Lung (tissue), 12 donors: ENCODE data around the gene FAM3A. TPM values are rescaled to one million over a fixed set of nuclear protein-coding genes. Genes with fewer than 3 reads are reported as not detected.

Experiments used
- ATAC-seq: fragments of 200-7000 bp; cut with Tn5 transposase; one replicate; pipeline ENCODE4 v1.9.1; 2020; ENCODE audit warnings: moderate number of reproducible peaks; ENCODE audit not compliant: insufficient read depth, low FRiP score
- DNase-seq, 3 donors: peaks; one replicate each; pipeline ENCODE4 v3.0.0-alpha.2; 2013 to 2017
- H3K27ac ChIP-seq, 2 donors: one replicate each; pipeline ENCODE4 v1.5.1; 2013; ENCODE audit warnings: mild to moderate bottlenecking in 2 of 2, moderate library complexity in 2 of 2, control low read depth in 1 of 2, inconsistent platforms in 1 of 2, low read depth in 1 of 2, low read length in 1 of 2
- H3K27me3 ChIP-seq, 3 donors: one replicate each; pipeline ENCODE4 v1.5.1; 2013; ENCODE audit warnings: low read length in 2 of 3; ENCODE audit not compliant: control insufficient read depth in 3 of 3, insufficient read depth in 3 of 3
- H3K36me3 ChIP-seq, 4 donors: one replicate each; pipeline ENCODE4 v1.5.1; 2013; ENCODE audit warnings: low read length in 4 of 4, mild to moderate bottlenecking in 1 of 4, moderate library complexity in 1 of 4; ENCODE audit not compliant: control insufficient read depth in 4 of 4, insufficient read depth in 4 of 4
- H3K4me1 ChIP-seq, 5 donors: one replicate each; pipeline ENCODE4 v1.5.1; 2013; ENCODE audit warnings: low read length in 5 of 5, mild to moderate bottlenecking in 2 of 5, moderate library complexity in 1 of 5; ENCODE audit not compliant: control insufficient read depth in 5 of 5, insufficient read depth in 5 of 5
- H3K4me3 ChIP-seq: one replicate; pipeline ENCODE4 v1.5.1; 2013; ENCODE audit warnings: mild to moderate bottlenecking, control low read depth, moderate library complexity
- H3K9ac ChIP-seq, 2 donors: one replicate each; pipeline ENCODE4 v1.5.1; 2013; ENCODE audit warnings: low read length in 2 of 2, control low read depth in 1 of 2; ENCODE audit not compliant: insufficient read depth in 1 of 2
- H3K9me3 ChIP-seq, 4 donors: one replicate each; pipeline ENCODE4 v1.5.1; 2013; ENCODE audit warnings: low read length in 3 of 4, mild to moderate bottlenecking in 1 of 4, moderate library complexity in 1 of 4; ENCODE audit not compliant: control insufficient read depth in 4 of 4, insufficient read depth in 3 of 4
- WGBS, 2 donors: extraction: QIAGEN DNeasy Blood & Tissue Kit; methylation state at CpG; one replicate each; pipeline ENCODE4 v1.1.7; 2013; 5-methylcytosine and 5-hydroxymethylcytosine counted together
- polyA plus RNA-seq, 2 donors: library from polyadenylated mRNA; stranded (reverse); fragments of 200-250 nt; gene quantifications; one replicate each; pipeline ENCODE4 v1.2.1, GENCODE V29; 2013
- total RNA-seq, 2 donors: library from RNA; depleted of rRNA in 1 of 2; stranded (reverse); fragments of >200 nt in 1 of 2; gene quantifications; one replicate each; pipeline ENCODE4 v1.2.1, GENCODE V29; 2014 to 2021
- TF ChIP-seq, protein P1 (sequence below): IDR thresholded peaks from 2 replicates; pipeline ENCODE4 v1.5.1; 2012; ENCODE audit warnings: mild to moderate bottlenecking; ENCODE audit errors: control extremely low read depth, extremely low read depth
- donor health status: control.
- donor health status: control.
- donor health status: Bipolar disorder and iron deficiency.
- donor health status: healthy.
- donor health status: DM: yes; HTN: yes; CAD: no.

FAM3A gene
- total and polyA plus RNA-seq, 4 donors = 21.5 to 61.2 (median 46.2) TPM

DNA sequence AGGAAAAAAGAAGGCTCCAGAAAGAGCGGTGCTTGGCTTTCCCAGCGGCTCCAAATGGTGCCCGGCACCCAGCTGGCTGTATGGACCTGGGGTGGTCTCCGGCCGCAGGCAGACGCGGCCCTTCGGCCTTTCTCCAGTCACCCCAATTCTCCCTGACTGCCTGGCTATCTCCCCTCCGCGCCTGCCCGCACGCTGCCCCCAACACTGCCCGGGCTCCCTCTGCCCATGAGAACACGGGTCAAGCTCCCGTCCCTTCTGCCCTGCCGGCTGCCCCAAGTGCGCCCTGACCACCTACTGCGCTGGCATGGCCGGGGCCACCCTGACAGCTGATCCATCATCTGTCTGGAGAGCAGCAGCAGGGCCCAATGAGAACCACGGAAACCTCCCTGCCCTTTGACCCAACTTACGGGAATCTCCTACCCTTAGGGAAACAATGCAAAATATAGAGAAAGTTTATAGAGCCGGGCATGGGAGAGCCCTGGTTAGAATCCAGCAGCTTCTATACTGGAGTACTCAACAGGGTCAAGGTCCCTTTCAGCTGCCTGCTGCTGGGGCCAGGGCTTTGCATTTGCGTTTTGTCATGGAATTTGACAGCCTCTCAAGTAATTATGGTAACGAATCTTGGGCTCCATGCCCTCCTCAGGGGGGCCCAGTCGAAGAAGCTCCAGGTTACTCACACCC, 1.2 kb upstream of the FAM3A start:
- peaks cover 0 to 15% (median 4%) of the 10 kb centered on the region in 5 donors for H3K4me1 ChIP-seq
- peak overlapping the region; percentile 11 to 76 for H3K9ac ChIP-seq
- no peak for ATAC-seq
- WGBS, 2 donors = 59 to 68% methylated on average over 19 to 25 of the region's 25 CpGs
- no peak overlapping the region for H3K4me3 ChIP-seq
- peak; percentile 60 to 77 (median 74) for DNase-seq
- H3K27me3 ChIP-seq = no peaks in the 10 kb centered on the region
- H3K36me3 ChIP-seq = no peaks in the 10 kb centered on the region
- peak overlapping the region; percentile 76 to 92 for H3K27ac ChIP-seq
- H3K9me3 ChIP-seq = peaks cover 0 to 5% (median 0%) of the 10 kb centered on the region in 4 donors
- TF ChIP-seq, protein P1, sequence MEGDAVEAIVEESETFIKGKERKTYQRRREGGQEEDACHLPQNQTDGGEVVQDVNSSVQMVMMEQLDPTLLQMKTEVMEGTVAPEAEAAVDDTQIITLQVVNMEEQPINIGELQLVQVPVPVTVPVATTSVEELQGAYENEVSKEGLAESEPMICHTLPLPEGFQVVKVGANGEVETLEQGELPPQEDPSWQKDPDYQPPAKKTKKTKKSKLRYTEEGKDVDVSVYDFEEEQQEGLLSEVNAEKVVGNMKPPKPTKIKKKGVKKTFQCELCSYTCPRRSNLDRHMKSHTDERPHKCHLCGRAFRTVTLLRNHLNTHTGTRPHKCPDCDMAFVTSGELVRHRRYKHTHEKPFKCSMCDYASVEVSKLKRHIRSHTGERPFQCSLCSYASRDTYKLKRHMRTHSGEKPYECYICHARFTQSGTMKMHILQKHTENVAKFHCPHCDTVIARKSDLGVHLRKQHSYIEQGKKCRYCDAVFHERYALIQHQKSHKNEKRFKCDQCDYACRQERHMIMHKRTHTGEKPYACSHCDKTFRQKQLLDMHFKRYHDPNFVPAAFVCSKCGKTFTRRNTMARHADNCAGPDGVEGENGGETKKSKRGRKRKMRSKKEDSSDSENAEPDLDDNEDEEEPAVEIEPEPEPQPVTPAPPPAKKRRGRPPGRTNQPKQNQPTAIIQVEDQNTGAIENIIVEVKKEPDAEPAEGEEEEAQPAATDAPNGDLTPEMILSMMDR = no peak

DNA sequence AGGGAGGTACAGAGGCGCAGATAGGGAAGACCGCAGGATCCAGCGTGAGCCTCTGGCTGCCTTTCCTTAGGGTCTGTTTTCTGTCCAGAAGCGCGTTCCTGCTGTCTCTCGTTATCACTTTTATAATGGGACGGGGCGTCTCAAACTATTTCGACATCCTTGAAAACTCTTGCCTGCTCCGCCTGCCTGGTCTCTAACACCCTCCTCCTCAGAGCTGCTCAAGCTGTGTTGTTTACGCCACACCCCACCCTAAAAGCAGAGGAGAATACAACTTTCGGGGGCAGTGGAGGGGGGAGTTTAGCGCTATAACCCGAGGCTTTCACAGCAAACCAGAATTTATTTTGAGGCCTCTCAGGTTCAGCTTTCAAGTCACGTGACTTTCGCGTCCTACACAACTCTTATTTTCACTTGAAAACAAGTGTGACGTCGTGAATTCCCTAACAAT, 646 bp upstream of the FAM3A start:
- peak overlapping the region; percentile 76 to 92 for H3K27ac ChIP-seq
- H3K9ac ChIP-seq = peak overlapping the region; percentile 0 to 91
- peak; percentile 91 to 96 (median 96) for DNase-seq
- no peak overlapping the region for H3K4me3 ChIP-seq
- peaks cover 0 to 15% (median 4%) of the 10 kb centered on the region in 5 donors for H3K4me1 ChIP-seq
- no peaks in the 10 kb centered on the region for H3K36me3 ChIP-seq
- TF ChIP-seq, protein P1 = no peak
- ATAC-seq = peak; percentile 17
- H3K9me3 ChIP-seq = peaks cover 0 to 7% (median 0%) of the 10 kb centered on the region in 4 donors
- no peaks in the 10 kb centered on the region for H3K27me3 ChIP-seq
- WGBS, 2 donors = 4 to 36% methylated on average over 19 of the region's 19 CpGs

DNA sequence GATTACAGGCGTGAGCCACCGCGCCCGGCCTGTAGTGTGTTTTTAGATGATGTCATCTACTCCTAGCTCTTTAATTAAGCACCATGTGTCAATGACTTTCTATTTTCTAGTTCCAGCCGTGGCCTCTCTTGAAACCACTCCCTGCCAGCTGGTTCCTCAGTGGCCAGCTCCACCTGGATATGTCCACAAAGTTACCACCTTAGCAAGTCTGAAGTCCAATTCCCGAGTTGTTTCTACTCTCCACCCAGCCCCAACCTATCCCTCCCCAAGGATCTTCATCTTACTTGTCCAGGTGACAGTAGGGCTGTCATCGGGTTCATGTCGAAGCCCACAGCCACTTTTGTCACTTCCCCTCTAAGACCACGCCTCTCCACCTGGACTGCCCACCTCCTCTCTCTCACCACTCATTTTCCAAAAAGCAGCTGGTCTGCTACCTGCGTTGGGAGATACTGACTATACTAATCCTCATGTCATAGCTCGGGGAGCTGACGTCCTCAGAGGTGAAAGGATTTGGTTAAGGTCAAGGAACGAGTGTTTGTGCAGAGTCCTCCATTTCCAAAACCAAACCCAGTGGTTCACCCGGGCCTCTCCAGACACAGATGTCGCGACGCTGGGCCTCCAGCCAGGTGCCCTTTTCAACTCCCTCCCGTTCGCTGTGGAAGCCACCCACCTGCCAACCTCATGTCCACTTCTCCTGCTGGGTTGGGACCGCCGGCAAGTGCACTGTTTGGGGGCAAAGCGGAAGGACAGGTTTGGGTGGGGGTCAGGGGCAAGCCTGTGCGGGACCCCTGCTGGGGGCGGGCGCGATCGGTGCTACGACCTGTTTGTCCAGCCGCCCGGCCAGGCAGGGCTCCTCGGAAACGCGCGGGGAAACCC, 704 bp downstream of the FAM3A start:
- TF ChIP-seq, protein P1 = no peak
- Histone ChIP-seq H3K9me3 (peaks cover 0 to 8% (median 0%) of the 10 kb centered on the region in 4 donors), H3K36me3 (no peaks in the 10 kb centered on the region), H3K27me3 (no peaks in the 10 kb centered on the region), H3K4me1 (peaks cover 0 to 15% (median 4%) of the 10 kb centered on the region in 5 donors), H3K9ac (peak overlapping the region in 1 of 2 donors; percentile 74), H3K4me3 (peak overlapping the region; percentile 48), H3K27ac (peak overlapping the region; percentile 82 to 87)
- DNase-seq = peak in 2 of 3 donors; percentile 34 to 51
- no peak for ATAC-seq
- WGBS, 2 donors = 16 to 43% methylated on average over 27 to 34 of the region's 34 CpGs
